Keratinocyte (primary cell): ENCODE measurements around the gene DNM2.

Experiments used
- CTCF ChIP-seq, 3 experiments: IDR thresholded peaks in 1 of 3; conservative IDR thresholded peaks in 1 of 3; optimal IDR thresholded peaks in 1 of 3; 2 replicates in 2 of 3; 3 replicates in 1 of 3; pipeline versions ENCODE3 to v1.5.1; 2011; ENCODE audit warnings: low read length in 3 of 3, mild to moderate bottlenecking in 3 of 3, moderate library complexity in 2 of 3, control low read depth in 1 of 3, inconsistent platforms in 1 of 3; ENCODE audit not compliant: insufficient read depth in 2 of 3; ENCODE audit errors: extremely low read depth in 1 of 3
- EZH2 ChIP-seq: IDR thresholded peaks from one replicate; pipeline ENCODE4 v1.6.1; 2012; ENCODE audit warnings: inconsistent platforms, mild to moderate bottlenecking, low read length, moderate library complexity

- TF ChIP-seq CTCF (optimal IDR thresholded peaks at IDR 0.05 in 1 of 3, IDR thresholded peaks at IDR 0.05 in 1 of 3, conservative IDR thresholded peaks at IDR 0.05 in 1 of 3; ENCODE audit: extremely low read depth in 1 of 3, insufficient read depth in 2 of 3, low read length in 3 of 3) (peak in 2 of 3 experiments; percentile 24 to 28), EZH2 (no peak)
Observed at GRCh38 chr19:10828981-10829821, 111.3 kb downstream of the DNM2 start.
